Progenitor cell of endocrine pancreas (in vitro differentiated cells): ENCODE measurements around the gene PRKCZ. TPM values are rescaled to one million over a fixed set of nuclear protein-coding genes. Genes with fewer than 3 reads are reported as not detected.

ENCODE experiments used
- DNase-seq: peaks from one replicate; pipeline ENCODE4 v3.0.0; 2021; ENCODE audit warnings: low spot score; ENCODE audit not compliant: unreplicated experiment
- H3K27ac Mint-ChIP-seq: 2 replicates; pipeline ENCODE4 v1.8.0; 2021; ENCODE audit warnings: mild to moderate bottlenecking, moderate library complexity, mixed read lengths
- H3K27me3 Mint-ChIP-seq: 2 replicates; pipeline ENCODE4 v1.8.0; 2021; ENCODE audit warnings: mixed read lengths
- H3K36me3 Mint-ChIP-seq: 2 replicates; pipeline ENCODE4 v1.8.0; 2022; ENCODE audit warnings: mixed read lengths; ENCODE audit not compliant: insufficient read depth
- H3K4me1 Mint-ChIP-seq: 2 replicates; pipeline ENCODE4 v1.8.0; 2021; ENCODE audit warnings: low read depth, mixed read lengths
- H3K4me3 Mint-ChIP-seq: 2 replicates; pipeline ENCODE4 v1.8.0; 2021; ENCODE audit warnings: low read depth, mild to moderate bottlenecking, moderate library complexity, mixed read lengths
- H3K9me3 Mint-ChIP-seq: 2 replicates; pipeline ENCODE4 v1.8.0; 2021; ENCODE audit warnings: low read depth, mixed read lengths
- CTCF ChIP-seq: fragments of 200-600 bp; sonication (generic); IDR thresholded peaks from one replicate; pipeline ENCODE4 v1.5.0; 2021; ENCODE audit warnings: antibody characterized with exemption, mild to moderate bottlenecking; ENCODE audit not compliant: unreplicated experiment
- total RNA-seq: library from RNA; stranded (reverse); gene quantifications from 2 replicates; pipeline ENCODE4 v1.2.1, GENCODE V29; 2021

The PRKCZ gene
- total RNA-seq, 1 donor from 2014 or later: 71.5 TPM

- DNase-seq: no peak
- Mint-ChIP-seq H3K36me3 (peaks cover 16% of the 10 kb centered on the region), H3K4me3 (no peak overlapping the region), H3K9me3 (peaks cover 4% of the 10 kb centered on the region), H3K27me3 (no peaks in the 10 kb centered on the region), H3K4me1 (peaks cover 8% of the 10 kb centered on the region), H3K27ac (no peak overlapping the region)
- no peak for TF ChIP-seq CTCF
These were observed 51.7 kb downstream of the PRKCZ start for GRCh38 chr1:2101946-2102345.

GRCh38 chr1:2102753-2103152 lies 52.5 kb downstream of the PRKCZ start:
- Mint-ChIP-seq H3K4me1 (peaks cover 8% of the 10 kb centered on the region), H3K4me3 (no peak overlapping the region), H3K9me3 (peaks cover 3% of the 10 kb centered on the region), H3K27ac (no peak overlapping the region), H3K27me3 (no peaks in the 10 kb centered on the region), H3K36me3 (peaks cover 15% of the 10 kb centered on the region)
- DNase-seq: no peak
- no peak for TF ChIP-seq CTCF

GRCh38 chr1:2103266-2103900 lies 53.2 kb downstream of the PRKCZ start:
- H3K4me1 Mint-ChIP-seq: peaks cover 8% of the 10 kb centered on the region
- peaks cover 11% of the 10 kb centered on the region for H3K36me3 Mint-ChIP-seq
- H3K27ac Mint-ChIP-seq: peak overlapping the region; percentile 71
- DNase-seq: no peak
- H3K4me3 Mint-ChIP-seq: no peak overlapping the region
- H3K27me3 Mint-ChIP-seq: no peaks in the 10 kb centered on the region
- no peaks in the 10 kb centered on the region for H3K9me3 Mint-ChIP-seq
- TF ChIP-seq CTCF: no peak

- Mint-ChIP-seq H3K27me3 (no peaks in the 10 kb centered on the region), H3K27ac (no peak overlapping the region), H3K9me3 (no peaks in the 10 kb centered on the region), H3K4me3 (no peak overlapping the region), H3K36me3 (peaks cover 8% of the 10 kb centered on the region), H3K4me1 (peaks cover 8% of the 10 kb centered on the region)
- TF ChIP-seq CTCF: no peak
- DNase-seq: no peak
These were observed 53.8 kb downstream of the PRKCZ start for GRCh38 chr1:2103901-2104590.

- Mint-ChIP-seq H3K27ac (no peak overlapping the region), H3K27me3 (no peaks in the 10 kb centered on the region), H3K4me1 (peaks cover 8% of the 10 kb centered on the region), H3K4me3 (no peak overlapping the region), H3K9me3 (no peaks in the 10 kb centered on the region), H3K36me3 (peaks cover 8% of the 10 kb centered on the region)
- DNase-seq: no peak
- peak; percentile 27 for TF ChIP-seq CTCF
These were observed 54.6 kb downstream of the PRKCZ start for GRCh38 chr1:2104621-2105427.
